ENCODE measurements around the gene CMIP.
A peak's percentile ranks its signal among the peaks of the same experiment; 100 is the strongest.
"Not testable (repeated sequence)": the region's sequence is repeated elsewhere in the genome, so short reads cannot be mapped to it uniquely, and the experiment has no call there.

Gene CMIP

DNA sequence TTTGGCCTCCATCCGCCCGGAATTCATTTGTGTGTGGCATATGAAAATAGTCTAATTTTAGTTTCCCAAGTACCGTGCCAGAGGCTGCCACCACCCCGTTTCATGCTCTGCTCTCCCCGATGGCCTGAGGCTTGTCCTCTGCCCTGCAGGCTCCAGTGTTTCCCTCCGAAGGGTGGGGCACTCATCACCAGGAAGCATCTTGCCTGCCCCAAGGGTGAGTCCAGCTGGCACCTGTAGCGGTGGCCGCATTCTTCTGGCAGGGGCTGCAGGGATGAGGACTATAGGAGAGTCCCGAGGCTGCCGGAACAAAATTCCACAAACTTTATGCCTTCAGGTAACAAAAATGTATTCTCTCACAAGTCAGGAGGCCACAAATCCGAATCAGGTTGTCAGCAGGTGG lies 23.1 kb upstream of the CMIP start:
- DNase-seq (ENCODE audit: low spot score) = no peak

DNA sequence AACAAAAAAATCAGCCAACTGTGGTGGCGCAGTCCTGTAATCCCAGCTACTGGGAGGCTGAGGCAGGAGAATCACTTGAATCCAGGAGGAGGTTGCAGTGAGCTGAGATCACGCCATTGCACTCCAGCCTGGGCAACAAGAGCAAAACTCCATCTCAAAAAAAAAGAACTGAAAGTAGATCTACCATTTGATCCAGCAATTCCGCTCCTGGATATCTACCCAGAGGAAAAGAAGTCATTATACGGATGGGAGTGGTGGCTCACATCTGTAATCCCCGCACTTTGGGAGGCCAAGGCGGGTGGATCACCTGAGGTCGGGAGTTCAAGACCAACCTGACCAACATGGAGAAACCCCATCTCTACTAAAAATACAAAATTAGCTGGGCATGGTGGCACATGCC lies 22.5 kb upstream of the CMIP start:
- not testable (repeated sequence) for DNase-seq (ENCODE audit: low spot score)

GRCh38 chr16:81424771-81425170 lies 19.8 kb upstream of the CMIP start:
- DNase-seq (ENCODE audit: low spot score) = no peak

DNA sequence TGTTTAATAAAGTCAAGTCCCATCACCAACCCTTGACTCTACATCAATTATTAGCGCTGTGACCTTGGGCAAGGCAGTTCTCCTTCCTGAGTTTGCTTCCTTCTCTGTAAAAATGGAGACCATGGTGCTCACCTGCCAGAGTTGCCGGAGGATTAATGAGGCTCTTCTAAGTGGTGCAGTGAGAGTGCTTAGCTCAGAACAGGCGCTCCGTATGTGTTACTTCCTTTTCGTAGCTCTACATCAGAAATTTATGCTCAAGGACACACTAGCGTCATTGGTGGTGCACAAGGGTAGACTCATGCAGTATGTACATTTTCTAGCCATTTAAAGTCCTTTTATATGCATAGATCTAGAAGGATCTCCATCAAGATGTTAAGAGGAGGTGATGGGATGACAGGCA lies 17.4 kb upstream of the CMIP start:
- no peak for DNase-seq (ENCODE audit: low spot score)

DNA sequence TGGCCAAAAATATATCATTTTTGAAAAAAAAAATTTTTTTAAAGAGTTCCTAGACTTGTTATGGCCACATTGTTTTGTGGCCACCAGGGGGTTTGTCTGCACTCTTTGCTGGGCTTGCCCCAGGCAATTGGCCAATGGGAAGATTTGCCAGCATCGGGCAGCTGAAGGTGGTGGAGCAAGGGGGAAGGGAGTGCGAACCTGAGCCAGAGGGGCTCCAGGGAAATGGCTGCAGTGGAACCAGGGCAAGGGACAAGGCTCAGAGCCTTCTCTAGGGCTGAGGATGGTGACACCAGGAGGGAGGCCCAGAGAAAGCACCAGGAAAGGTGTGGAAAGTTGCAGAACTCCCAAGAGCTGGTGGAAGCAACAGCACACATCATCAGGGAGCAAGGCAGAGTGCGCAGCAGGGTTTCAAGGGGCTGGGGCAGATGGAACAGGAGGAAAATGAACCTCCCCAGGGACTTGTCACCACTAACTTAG lies 15.5 kb upstream of the CMIP start:
- DNase-seq (ENCODE audit: low spot score) = peak; percentile 66

GRCh38 chr16:81431554-81432353 lies 12.9 kb upstream of the CMIP start:
- DNase-seq (ENCODE audit: low spot score) = no peak

DNA sequence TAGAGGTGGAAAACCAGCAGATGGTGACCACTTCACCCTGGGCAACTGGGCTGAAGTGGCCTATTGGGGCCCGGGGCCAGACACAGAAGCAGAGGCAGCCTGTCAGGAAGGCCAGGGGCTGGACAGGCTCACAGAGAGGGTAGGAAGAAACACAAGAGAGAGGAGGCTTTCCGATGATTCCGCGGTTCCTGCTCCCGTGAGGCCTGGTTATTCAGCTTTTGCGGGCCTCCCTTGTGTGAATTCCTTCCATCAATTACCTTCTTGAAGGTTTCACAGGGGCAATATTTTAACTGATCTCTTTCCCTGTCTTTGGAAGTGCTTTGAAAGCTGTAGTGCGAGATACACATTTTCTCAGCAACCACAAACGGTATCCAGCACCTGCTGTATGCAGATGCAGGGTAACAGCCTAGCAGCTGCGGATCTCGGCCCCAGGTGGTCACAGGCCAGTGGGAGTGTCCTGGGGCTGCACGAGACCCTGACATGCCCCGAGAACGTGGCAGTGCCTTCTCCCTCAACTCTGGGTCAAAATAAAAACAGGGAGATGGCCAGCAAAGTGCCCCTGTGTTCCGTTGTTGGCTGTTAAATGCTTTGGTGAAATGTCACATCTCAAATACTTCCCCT lies 11.6 kb upstream of the CMIP start:
- DNase-seq (ENCODE audit: low spot score) = no peak

- no peak for DNase-seq (ENCODE audit: low spot score)
These were observed 9.5 kb upstream of the CMIP start for GRCh38 chr16:81435103-81435502.

- no peak for DNase-seq (ENCODE audit: low spot score)
These were observed 9.0 kb upstream of the CMIP start for GRCh38 chr16:81435567-81435966.

DNA sequence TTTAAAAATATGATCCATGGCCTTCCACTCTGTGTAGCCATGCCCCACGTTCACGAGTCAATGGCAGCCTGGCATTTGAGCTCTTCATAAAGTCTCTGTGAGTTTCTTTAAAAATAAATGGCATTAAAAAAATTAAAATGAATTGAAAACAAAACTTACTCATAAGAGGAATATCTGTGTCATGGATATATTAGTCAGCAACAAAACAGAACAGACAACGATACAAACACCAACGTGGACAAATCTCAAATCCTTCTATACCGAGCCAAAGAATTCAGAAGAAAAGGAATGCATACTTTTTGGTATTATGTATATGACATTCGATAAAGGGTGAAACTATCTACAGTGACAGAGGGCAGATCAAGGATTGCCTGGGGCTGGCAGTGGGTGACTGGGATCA lies 8.2 kb upstream of the CMIP start:
- no peak for DNase-seq (ENCODE audit: low spot score)

DNA sequence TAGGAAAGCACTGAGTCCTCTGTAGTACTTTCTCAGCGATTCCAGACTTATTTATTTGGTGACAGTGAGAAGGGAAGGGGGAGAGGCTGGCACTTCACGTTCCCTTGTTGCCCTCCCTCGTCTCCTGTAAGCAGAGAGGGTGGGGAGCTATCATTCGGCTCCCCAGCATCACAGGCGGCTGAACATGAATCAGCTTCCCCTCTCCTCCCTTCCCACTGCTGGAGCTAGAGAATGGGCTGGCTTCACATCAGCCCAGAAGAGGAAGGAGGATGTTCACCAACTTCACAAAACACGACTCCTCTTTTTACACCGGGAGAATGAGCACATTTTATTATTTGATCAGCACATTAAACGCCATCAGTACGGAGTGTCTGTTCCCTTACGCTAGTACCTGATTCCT lies 6.7 kb upstream of the CMIP start:
- no peak for DNase-seq (ENCODE audit: low spot score)

- DNase-seq (ENCODE audit: low spot score) = no peak
These were observed 3.5 kb upstream of the CMIP start for GRCh38 chr16:81440888-81441761.

GRCh38 chr16:81442220-81442915 lies 2.2 kb upstream of the CMIP start:
- DNase-seq (ENCODE audit: low spot score) = no peak

GRCh38 chr16:81442916-81443687 lies 1.5 kb upstream of the CMIP start:
- DNase-seq (ENCODE audit: low spot score) = no peak

GRCh38 chr16:81443688-81444447 lies 740 bp upstream of the CMIP start:
- no peak for DNase-seq (ENCODE audit: low spot score)

DNA sequence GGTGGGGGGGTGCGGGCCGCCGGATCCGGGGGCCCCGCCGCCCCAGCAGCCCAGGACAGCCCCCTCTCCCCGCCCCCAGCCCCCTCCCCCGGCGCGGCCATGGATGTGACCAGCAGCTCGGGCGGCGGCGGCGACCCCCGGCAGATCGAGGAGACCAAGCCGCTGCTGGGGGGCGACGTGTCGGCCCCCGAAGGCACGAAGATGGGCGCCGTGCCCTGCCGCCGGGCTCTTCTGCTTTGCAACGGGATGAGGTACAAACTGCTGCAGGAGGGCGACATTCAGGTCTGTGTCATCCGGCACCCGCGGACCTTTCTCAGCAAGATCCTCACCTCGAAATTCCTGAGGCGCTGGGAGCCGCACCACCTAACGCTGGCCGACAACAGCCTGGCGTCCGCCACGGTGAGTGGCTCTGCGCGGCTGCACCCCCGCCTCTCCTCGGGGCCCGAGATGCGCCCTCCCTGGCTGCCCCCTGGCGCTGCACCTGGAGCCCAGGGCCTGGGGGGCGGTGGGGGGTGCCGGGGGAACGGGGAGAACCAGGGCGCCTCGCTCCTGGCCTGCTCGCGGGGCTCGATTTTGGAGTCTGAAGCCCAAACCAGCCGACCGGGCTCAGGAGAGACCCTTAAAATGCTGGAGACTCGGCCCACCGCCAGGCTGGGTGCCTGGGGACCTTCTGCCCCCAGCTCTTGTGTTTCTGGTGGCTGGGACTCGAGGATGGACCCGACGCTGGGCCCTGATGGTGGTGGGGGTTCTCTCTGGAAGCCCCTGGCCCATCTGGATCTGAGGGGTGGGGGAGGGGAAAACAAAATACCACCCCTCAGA lies 744 bp downstream of the CMIP start:
- peak; percentile 61 for DNase-seq (ENCODE audit: low spot score)

DNA sequence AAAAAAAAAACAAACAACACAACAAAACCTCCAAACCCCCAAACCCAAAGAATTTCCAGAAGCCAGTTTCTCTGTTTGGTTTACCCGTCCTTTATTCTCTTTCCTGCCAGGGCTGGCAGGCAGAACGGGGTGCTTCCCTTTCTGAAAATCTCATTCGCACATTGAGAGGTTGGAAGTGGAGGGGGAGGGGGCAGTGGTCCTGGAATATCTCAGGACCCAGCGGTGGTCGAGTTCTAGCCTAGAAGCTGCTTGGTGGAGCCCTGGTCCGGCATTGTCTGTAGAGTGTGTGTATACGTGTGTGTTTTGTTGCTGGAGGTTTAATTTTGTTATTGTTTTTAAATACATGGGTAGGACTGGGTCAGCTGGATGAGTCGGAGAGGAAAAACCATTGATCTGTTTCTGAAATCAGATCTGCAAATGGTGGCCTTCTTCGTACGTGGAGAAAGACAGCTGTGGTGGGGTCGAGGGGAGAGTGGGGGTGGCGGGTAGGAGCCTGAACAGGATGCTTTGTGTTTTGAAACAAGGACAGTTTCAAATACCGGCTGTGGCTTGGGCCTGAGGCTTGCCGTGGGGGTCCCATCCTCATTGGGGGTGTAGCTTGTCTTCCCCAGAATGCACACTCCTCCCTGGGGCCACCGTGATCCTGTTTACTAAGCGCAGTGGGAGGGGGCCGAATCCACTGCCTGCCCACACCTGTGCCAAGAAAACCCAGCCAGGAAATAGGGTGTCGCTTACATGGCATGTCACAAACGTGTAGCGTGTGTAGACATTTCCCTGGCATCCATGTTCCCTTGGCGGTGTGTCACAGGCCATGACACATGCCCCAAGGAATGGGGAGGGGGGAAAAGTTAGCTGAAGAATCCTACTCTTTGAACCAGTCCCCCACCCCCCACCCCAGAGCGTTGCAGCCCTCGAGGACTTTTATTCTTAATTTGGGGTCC lies 1.6 kb downstream of the CMIP start:
- peak; percentile 50 for DNase-seq (ENCODE audit: low spot score)

DNA sequence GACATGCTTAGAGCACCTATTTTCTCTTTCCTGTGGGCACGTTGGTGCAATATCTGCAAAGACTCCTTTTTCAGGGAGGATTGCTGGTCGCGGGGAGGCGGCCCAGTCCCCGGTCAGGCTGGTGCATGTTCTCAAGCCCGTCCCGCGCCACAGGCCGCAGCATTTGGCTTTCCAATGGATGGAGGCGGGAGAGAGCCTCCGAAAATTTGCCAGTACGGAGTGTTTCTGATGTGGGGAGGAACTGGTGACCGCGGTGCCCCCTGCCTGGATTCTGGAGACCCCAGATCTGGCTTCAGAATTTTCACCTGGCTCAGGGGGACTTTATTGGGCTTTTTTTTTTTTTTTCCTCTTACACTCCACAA lies 2.3 kb downstream of the CMIP start:
- DNase-seq (ENCODE audit: low spot score) = no peak

Data from RKO (cell line).